GM18861 (cell line): ENCODE measurements around the gene SNRPB2.

Source experiments
- ATAC-seq: cut with Tn5 transposase; IDR thresholded peaks from one replicate; pipeline ENCODE4 v1.9.1; 2021; ENCODE audit not compliant: unreplicated experiment

Gene SNRPB2

DNA sequence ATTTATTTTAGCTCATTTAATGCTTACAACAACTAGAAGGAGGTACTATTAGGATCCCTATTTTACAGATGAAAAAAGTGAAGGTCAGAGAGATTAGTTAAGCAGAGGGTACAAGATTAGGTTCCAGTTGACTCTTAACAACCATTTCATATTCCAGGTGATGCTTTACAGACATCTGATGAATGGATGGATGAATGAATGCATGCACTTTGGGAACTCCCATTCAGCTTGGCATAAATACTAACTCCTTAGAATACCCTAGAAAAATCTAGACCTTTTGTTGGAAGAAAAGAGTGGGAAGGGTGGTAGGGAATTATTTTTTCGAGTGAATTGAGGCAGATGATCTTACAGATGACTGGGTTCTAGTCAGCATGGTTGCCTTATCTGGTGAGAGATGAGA is 746 bp upstream of the SNRPB2 start:
- ATAC-seq = no peak

DNA sequence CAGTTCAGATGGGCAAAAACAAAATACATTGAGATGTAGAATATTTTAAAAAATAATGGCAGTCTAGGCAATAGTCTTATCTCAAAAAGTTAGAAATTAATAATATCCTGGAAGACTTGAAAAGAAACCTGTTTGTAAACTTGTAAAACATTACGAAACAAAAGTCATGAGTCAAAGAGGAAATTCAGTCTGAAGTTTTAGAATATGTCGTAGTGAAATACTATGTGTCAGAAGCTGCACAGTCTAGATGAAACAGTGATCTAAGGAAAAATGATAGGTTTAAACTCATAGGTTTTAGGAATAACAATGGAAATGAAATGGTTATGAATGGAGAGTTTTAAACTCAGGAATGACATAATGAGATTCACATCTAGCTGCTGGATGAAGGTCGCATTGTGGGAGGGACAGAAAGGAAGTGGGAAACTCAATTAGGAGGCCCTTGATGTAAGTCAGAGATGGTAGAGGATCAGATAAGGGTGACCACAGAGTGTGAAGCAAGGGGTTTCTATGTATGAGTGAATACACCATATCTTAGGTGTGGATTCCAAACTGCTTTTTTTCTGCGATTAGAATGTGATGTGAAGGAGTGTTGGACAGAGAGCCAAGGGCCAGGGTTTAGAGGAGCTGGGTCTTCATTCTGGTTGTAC is 2.8 kb downstream of the SNRPB2 start:
- ATAC-seq = no peak

DNA sequence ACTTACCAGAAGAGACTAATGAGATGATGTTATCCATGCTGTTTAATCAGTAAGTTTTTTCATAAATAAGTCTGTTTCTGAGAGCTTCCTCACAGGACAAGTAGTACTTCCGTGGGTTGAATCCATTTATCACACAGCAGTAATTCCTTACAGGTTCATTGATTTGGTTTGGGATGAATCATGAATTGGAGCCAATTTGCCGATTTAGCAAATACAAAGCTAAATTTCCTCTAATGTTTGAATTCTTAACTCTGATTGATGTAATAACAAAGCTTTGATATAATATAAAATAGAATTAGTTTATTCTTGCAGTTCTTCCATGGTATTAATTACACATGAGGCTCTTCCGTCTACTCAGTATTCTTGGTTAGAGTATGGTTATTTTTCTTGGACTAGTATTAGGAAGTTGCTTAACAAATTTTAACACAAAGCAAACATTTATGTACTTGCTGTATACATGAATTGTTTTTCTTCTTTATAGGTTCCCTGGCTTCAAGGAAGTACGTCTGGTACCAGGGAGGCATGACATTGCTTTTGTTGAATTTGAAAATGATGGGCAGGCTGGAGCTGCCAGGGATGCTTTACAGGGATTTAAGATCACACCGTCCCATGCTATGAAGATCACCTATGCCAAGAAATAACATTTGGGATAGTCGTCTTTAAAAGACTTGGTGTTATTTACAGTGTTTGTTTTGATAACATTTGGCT is 10.7 kb downstream of the SNRPB2 start:
- ATAC-seq = no peak

DNA sequence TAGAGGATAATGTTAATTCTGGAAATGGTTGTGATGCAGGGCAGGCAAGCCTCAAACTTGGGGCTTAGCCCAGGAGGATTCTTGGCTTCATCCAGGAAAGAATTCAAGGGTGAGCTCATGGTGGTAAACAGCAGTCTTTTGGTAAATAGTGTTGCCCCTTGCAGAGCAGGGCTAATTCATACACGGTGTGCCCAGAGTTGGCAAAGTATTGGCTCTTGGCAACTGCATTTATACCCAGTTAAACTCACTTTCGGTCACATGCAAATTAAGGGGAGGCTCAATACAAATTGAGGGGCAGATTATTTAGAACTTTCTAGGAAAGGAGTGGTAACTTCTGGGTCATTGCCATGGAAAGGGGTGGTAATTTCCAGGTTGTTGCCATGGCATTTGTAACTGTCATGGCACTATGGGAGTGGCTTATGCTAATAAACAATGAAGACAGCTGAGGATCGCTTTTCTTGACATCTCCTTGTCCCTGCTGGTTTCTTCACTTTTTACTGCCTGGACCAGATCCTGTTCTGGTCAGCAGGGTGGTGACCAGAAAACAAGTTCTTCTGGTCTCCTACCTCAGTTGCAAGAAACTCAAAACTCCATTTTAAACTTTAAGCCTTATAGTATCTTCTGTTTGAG is 14.5 kb downstream of the SNRPB2 start:
- no peak for ATAC-seq

DNA sequence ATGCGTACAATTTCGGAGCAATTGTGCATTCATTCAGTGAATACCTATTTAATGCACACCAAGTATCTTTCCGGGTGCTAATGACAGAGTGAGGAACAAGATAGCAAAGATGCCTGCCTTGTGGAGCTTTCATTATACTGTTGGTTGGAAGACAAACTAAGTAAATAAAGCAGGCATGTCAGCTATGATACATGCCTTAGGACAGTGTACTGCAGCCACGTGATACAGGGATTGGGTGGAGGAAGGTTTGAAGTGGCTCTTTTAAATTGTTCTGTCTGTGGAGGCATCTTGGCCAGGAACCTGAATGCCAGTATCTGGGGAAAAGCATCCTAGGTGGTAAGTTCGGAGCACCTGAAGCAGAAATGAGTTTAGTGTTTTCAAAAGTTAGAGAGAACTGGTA is 15.4 kb downstream of the SNRPB2 start:
- no peak for ATAC-seq

DNA sequence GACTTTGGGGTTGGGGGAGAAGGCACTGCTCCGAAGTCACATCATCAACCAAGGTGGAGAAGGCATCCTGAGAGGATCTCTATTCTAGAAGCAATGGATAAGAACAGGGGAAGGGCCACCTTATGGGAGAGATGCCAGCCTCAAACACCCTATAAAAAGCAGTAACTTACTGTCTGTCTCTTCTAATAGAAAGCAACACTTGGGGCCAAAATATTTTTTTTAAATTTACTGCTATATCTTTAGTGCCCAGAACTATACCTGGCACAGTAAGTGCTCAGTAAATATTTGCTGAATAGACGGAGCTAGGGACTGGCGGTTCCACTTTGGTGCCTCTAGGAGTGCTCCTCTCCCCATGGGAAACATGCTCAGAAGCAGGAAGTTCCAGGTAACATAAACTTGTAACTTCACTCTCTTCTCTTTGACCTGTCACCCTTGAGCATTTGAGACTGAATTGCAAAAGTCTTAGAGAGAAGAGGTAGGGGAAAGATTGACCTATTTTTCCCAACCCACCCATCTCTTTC is 17.5 kb downstream of the SNRPB2 start:
- ATAC-seq = no peak

DNA sequence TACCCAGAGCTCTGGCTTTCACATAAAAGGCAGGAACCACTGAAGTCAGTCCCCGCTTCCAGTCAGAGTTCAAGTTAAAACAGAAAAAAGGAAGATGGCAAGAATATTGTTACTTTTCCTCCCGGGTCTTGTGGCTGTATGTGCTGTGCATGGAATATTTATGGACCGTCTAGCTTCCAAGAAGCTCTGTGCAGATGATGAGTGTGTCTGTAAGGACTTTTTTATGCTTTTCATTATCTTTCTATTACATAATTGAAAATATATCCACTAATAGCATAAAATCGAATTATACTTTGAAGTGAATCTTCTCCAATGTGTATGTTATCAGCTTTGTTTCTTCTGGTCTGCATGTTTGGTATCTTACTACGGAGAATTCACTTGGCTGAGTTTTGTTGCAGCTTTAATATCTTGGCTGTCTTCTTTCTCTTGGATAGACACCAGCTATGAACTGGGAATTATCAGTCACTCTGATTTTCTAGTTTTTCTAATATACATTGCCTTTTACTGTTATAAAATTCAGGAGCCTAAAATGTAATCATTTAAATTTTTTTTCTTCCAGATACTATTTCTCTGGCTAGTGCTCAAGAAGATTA is 18.6 kb downstream of the SNRPB2 start, which contains the start of gene OTOR:
OTOR (plus strand) TSS at position 51 of the 593 bp plus-strand sequence; CDS start at position 95, 44 bp downstream.
- no peak for ATAC-seq

DNA sequence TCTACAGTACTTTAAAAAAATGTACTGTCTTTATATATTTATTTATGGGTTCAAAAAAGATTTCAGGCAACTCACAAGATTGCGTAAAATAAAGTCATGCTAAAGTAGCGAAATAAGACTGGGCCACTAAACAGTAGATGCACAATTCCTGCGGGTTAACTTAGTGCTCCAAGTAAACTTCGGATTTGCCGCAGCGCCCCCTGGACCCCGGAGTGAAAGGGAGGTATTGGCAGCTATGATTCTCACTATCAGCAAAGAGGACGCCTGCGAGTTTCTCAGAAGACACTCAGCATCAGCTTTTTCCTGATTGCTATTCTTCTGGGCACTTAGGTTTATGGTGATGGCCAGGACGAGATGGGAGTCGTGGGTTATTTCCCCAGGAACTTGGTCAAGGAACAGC is 19.7 kb downstream of the SNRPB2 start:
- no peak for ATAC-seq

DNA sequence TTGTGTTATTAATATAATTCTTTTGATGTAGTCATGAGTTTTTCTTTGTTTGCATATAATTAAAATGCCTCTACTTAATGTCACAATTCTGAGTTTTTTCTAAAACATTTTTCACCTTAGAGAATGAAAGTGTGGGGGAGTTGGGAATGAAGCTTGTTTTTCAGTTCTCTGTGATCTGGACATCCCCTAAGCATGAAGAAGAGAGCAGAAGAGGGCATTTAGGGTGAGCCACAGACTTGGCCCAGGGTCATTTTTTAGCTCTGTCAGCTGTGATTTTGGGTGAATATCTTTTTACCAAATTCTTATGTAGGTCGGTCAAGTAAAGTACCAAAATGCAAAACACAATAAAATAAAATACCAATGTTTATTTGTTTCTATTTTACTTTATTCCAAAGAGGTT is 22.3 kb downstream of the SNRPB2 start:
- ATAC-seq = no peak

DNA sequence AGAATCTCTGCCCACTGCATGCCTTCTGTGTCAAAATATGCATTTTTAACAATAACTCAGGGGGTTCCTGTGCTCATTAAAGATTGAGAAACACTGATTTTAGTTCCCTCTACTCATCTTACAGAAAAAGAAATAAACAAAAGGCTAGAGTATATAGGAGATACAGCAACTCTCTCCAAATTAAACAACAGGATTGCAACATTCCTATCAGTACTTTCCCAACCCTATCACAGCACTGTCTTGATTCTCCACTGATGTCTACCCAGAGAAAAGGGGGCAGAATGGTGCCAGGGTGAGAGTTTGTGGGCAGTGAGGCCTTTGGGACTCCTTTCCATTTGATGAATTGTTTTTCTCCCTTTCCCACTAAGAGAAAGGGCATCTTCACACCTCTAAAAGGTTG is 23.1 kb downstream of the SNRPB2 start:
- no peak for ATAC-seq

DNA sequence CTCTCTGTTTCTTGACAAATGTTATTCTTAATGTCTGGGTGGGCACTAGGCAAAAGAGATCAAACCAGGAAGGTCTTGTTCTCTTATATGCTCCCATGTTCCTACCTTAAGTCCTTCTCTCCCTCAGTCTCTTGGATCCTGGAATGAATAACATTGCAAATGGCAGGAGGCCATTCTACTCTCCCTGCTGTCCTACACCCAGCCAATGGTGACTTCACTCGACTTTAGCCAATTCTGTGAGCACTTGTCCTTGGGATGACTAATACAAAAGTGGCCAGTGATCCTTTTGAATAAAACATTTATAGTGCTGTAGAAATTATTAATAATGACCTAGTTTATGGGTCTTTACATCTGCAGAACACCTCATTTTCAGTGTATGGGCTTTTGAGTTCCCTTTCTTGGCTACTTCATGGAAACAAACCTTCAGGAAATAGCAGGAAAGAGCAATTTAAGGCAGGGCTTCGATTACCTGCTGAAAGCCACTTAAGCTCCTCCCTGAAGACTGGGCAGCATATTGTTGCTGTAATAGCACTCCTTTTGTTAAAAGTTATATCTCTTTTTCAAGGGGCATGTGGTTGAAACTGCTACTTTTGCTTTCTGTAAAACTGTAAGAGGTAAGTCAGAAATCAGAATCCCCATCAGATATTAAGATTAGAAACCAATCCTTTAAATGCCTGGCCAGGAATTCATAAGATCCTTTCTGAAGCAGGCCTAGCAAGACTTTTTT is 28.8 kb downstream of the SNRPB2 start:
- ATAC-seq = no peak

DNA sequence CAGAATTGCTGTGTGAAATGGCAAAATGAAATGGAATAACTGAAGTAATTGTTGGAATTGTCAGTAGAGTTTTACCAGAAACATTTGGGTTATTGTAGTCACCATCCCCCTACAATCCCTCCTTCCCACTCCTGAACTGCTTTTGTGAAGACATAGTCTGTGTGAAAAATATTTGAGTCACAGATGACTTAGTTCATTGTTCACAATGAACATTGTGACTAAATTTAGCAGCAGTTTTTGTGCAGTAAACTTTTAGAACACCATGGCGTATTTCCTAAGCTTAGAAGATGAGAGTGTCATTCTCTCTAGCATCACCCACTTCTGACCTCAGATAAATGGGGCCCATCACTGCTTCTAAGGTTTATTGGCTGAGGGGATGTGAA is 29.3 kb downstream of the SNRPB2 start:
- no peak for ATAC-seq

DNA sequence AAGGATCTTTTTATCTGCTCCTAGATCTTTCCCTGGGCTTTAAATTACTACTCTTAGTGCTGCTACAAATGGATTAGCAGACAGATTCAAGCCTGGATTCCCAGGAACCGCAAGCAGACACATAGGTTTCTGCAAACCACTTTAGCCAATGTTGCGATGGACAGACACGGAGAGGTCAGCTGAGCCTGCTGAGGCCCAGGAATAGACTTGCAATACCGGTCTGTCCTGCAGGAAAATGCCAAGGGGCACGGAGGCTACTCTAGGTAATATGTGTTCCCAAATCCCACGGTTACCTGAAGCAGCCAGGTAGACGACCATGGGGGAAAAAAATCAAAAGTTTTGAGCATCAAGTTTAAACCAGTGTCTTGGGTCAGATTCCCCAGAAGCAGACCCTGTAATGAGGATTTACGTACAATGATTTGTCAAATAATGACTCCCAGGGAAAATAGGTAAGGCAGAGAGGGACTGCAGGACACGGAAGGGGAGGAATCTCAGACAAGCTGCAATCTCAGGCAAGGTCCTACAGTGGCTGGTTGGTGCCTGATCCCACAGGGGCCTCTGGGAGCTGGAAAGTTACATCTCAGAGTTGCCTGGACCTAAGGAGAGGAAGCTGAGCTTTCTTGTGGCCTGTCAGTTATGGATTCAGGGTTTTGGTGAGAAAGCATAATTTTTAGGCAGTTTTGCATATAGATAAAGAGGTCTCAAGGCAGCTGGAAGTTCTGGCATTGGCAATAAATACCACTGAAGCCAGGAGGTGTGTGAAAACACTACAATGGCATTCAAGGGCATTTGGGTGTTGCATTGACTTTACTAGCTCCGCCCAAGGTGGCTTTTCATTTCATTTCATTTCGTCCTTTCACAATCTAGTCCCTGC is 30.8 kb downstream of the SNRPB2 start:
- ATAC-seq = no peak

DNA sequence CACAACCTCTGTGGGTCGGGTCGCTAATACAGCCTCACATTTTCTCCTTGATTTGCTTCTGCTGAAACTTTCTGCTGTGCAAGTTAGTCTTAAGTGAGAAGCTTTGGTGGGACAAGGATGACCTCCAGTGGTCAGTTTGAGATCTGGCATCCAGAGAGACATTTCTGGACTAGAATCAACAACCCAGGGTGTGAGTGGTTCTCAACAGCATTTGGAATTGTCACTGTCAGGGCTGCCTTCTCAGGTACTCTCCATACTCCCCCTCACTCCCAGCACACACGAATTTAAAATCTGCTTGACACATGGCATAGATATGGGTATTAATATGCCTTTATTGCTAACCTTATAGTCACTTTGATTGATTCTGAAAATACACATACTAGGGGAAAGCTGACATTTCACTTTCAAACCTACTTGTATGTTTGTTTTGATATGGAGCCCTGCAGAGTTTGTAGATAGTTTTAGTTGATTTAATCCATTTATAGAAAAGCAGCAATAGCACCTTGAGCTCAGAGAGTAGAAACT is 31.5 kb downstream of the SNRPB2 start:
- peak; percentile 67 for ATAC-seq

DNA sequence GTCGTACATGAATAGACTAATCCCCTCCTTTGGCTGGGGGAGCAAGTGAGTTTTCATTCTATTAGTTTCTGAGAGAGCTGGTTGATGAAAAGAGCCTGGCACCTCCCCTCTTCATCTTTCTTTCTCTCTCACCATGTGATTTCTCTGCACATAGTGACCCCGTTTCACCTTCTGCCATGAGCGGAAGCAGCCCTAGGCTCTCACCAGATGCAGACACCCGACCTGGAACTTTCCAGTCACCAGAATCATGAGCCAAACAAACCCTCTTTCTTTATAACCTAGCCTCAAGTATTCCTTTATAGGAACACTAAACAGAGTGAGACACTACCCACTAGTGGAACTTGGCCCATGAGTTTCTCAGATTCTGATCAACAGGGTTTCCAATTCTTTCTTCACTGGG is 34.7 kb downstream of the SNRPB2 start:
- ATAC-seq = no peak

DNA sequence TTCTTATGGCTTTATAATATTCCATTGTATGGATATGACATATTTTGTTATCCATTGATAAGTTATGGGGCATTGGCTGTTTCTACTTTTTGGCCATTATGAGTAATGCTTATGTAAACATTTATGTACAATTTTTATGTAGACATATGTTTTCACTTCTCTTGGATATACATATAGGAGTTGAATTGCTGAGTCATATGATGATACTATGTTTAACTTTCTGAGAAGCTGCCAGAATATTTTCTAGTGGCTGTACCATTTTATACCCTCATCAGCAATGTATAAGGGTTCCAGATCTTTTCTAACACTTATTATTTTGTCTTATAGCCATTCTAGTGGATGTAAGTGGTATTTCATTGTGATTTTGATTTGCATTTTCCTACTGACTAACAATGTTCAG is 41.4 kb downstream of the SNRPB2 start:
- ATAC-seq = no peak

DNA sequence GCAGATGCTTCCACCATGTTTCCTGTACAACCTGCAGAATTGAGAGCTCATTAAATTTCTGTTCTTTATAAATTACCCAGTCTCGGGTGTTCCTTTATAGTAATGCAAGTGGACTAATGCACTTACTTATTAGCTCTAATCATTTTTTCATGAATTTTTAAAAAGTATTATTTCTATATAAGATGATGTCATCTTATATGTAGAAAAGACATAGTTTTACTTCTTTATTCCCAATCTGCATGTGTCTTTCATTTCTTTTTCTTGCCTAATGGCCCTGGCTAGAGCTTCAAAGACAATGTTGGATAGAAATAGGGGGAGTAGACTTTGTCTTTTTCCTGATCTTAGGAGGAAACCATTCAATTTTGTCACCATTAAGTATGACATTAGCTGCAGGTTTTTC is 46.1 kb downstream of the SNRPB2 start:
- no peak for ATAC-seq

DNA sequence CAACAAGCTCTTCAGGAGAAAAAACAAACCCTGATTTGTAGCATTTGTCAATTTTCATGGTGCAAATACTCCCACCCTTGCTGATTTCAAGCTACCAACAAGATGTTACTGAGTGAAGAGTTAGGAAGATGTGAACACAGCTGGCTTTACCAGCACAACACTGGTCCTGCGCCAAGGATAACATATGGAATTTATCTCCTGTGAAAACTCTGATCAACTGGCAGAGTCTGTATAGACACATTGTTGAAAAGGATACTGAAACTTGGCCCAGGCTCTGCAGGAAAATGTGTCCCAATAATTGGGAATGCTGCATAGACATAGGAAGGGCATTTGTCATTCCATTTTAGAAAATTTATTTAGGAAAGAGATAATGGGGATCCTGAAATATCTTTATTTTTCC is 47.3 kb downstream of the SNRPB2 start:
- ATAC-seq = no peak

DNA sequence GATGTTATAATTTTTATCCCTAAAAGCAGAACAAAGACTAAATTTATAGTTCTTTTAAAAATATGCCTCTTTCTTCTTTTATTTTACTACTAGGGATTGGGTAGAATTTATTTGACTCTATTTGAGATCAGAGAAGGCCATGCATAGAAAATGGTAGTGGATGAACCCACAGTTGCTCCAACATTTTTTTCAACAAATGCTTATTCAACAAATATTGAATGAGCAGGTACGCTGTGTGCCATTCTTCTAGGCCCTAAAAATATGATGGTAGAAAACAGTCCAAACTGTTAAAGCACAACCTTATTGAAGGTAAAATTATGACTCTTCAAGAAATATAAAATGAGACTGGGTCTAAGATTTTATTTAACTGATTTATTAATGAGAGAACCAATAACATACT is 48.3 kb downstream of the SNRPB2 start:
- ATAC-seq = no peak

DNA sequence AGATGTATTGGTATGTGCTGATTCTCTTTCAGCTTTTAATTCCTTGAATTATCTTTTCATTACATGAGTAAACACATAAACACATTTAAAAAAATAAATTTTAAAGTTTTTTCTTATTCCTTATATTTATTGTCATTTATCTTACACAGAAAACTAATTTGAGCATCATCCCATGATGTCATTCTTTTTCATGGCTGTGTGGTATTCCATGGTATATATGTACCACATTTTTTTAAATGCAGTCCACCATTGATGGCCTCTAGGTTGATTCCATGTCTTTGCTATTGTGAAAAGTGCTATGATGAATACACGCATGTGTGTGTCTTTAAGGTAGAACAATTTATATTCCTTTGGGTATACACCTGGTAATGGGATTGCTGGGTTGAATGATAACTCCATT is 51.7 kb downstream of the SNRPB2 start:
- no peak for ATAC-seq
